ENCODE results near the gene MAGI1.

MAGI1 gene

DNA sequence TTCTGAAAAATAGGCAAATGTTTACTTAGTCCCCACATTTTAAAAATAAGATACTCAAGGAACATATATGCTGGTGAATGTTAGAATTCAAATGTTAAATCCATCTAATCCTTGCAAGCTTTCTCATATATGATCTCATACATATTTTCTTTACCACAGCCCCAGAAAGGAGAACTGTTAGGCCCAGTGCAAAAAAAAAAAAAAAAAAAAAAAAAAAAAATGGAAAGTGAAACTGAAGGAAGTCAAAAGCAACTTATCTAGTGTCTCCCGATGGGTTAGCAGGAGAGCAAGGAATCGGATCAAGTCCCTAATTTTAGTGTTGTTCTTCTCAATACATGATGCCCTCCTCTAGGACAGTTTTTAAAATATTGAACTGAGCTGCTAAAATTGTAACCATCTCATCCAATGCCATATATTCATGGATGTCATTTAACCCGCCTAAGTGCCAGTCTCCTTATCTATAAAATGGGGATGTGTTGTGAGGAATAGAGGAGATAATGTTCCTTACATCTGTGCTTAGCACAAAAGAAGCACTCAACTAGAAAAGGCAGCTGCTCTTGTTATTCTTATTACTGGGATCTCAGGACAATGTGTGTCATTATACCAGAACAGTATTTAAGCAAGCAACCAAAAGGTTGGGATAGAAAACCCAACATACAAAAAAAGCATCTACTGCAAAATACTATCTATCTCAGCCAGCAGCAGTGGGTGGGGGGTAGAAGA, 279.7 kb downstream of the MAGI1 start:
- DNase-seq (no peak), ATAC-seq (no peak)
- no peaks in the 10 kb centered on the region for H3K4me1 Mint-ChIP-seq
- H3K9me3 Mint-ChIP-seq = no peaks in the 10 kb centered on the region
- no peaks in the 10 kb centered on the region for H3K27me3 Mint-ChIP-seq
- no peak overlapping the region for H3K27ac Mint-ChIP-seq
- H3K36me3 Mint-ChIP-seq (ENCODE audit: low read depth) = no peaks in the 10 kb centered on the region
- no peak overlapping the region for H3K4me3 Mint-ChIP-seq

DNA sequence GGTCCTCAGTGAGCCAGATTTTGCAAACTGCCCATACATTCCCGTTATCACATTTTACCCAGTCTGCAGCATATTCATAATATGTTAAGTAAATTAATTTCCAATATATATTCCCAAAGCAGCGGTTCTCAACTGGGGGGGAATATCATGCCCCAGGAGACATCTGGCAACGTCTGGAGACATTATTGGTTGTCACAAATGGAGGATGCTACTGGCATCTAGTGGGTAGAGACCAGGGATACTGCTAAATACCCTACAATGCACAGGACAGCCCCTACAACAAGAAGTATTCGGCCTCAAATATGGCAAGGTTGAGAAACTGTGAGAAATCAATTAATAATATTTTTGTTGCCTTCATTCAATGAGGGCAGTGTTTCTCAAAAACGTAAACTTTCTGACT, 280.3 kb downstream of the MAGI1 start:
- Mint-ChIP-seq H3K9me3 (no peaks in the 10 kb centered on the region), H3K27me3 (no peaks in the 10 kb centered on the region), H3K36me3 (ENCODE audit: low read depth) (no peaks in the 10 kb centered on the region), H3K4me1 (no peaks in the 10 kb centered on the region), H3K27ac (no peak overlapping the region), H3K4me3 (no peak overlapping the region)
- no peak for ATAC-seq
- no peak for DNase-seq

DNA sequence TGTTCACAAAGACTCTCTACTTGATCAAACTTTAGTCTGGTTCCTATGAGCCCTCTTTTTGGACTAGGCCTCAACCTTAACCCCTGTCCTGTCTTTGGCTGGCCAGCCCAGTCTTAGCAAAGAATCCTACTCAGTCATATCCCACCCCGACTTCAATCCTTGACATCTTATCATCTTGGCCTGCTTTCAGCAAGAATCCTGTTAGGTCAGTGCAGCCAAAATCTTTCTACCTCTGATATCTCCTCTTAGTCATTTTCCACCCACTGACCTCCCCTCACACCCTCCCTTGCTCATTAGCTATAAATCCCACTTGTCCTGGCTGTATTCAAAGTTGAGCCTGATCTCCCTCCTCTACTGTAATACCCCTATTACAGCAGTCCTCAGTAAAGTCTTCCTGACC, 286.1 kb downstream of the MAGI1 start:
- no peaks in the 10 kb centered on the region for H3K4me1 Mint-ChIP-seq
- no peak overlapping the region for H3K27ac Mint-ChIP-seq
- ATAC-seq = no peak
- H3K9me3 Mint-ChIP-seq = no peaks in the 10 kb centered on the region
- no peaks in the 10 kb centered on the region for H3K27me3 Mint-ChIP-seq
- no peak for DNase-seq
- H3K36me3 Mint-ChIP-seq (ENCODE audit: low read depth) = no peaks in the 10 kb centered on the region
- no peak overlapping the region for H3K4me3 Mint-ChIP-seq

DNA sequence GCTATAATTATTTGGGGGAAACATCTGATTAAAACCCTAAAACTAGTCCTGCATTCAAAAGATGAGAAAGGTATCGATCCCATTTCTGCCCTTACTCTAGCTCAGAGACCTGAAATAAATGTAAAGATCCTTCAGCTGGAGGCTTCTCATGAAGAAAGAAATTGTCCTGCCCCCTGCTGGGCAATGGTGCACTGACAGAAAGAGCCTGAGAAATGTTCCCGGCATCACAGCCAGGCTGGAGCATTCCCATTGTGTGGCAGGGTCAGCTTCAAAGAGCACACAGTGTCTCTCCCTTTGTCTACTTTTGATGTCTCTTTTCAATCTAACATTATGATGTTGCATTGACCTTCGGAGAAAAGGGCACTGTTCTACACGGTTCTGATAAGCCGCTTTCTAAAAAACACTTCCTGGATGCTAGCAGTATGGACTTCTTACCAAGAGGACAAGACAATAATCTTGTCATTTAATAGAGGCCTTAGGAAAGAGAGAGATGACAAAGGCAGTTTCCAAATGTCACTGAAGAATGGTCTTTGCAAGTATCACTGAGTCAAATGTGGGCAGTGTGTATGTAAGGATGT, 287.5 kb downstream of the MAGI1 start:
- ATAC-seq = no peak
- no peaks in the 10 kb centered on the region for H3K4me1 Mint-ChIP-seq

DNA sequence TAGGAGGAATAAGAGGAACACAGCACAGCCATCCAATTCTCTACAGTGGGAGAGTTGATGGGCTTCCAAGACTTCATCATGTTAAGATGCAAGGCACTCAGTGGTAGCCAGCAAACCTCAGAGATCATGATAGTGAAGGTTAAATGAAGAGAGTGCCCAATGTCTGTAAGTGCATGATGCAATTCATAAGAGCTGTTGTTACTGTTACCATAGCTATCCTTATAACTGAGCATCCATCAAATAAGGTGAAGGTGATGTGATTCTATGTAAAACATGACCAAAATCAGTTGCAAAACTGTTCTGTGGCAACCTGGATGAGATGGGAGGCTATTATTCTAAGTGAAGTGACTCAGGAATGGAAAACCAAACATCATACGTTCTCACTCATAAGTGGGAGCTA, 289.7 kb downstream of the MAGI1 start:
- no peak for DNase-seq
- Mint-ChIP-seq H3K36me3 (ENCODE audit: low read depth) (no peaks in the 10 kb centered on the region), H3K27ac (no peak overlapping the region), H3K4me3 (no peak overlapping the region), H3K27me3 (no peaks in the 10 kb centered on the region), H3K9me3 (no peaks in the 10 kb centered on the region), H3K4me1 (no peaks in the 10 kb centered on the region)
- no peak for ATAC-seq

More for the DNA sequence above, 287.5 kb downstream of the MAGI1 start:
- Mint-ChIP-seq H3K27ac (no peak overlapping the region), H3K4me3 (no peak overlapping the region), H3K27me3 (no peaks in the 10 kb centered on the region), H3K36me3 (ENCODE audit: low read depth) (no peaks in the 10 kb centered on the region), H3K9me3 (no peaks in the 10 kb centered on the region)
- DNase-seq = peak; percentile 8

DNA sequence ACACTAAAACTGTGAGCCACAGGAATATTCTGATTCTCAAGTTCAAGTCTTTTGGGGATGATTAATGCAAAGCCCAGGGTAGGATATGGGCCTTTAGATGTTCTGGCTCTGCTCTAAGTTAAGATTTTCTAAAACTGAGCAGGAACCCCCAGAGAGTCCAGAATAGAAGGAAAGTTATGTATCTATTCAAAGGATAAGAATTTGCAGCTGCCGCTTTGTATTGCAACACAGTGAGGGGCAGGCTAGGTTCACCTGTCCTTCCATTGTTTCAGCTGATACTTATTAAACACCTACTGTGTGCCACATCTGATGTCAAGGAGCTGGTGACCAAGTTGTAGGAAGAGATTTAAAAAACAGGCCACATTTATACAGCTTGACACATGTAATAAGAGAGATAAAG, 290.4 kb downstream of the MAGI1 start:
- Mint-ChIP-seq H3K27me3 (no peaks in the 10 kb centered on the region), H3K4me1 (no peaks in the 10 kb centered on the region), H3K9me3 (no peaks in the 10 kb centered on the region), H3K27ac (no peak overlapping the region), H3K36me3 (ENCODE audit: low read depth) (no peaks in the 10 kb centered on the region), H3K4me3 (no peak overlapping the region)
- ATAC-seq (no peak), DNase-seq (no peak)

DNA sequence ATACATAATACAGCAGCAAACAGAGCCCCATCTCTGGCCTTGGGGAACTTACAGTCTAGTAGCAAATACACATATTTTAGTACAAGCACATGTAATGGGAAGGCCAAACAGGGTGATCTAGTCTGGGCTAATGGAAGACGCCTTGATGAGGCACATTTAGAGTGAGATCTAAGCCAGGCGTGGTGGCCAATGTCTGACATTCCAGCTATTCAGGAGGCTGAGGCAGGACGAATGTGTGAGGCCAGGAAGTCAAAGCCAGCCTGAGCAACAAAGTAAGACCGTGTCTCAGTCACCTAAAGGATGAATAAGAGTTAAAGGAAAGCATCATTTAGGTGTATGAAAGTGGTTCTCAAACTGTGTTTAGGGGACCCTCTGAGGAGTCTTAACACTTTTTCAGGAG, 291.9 kb downstream of the MAGI1 start:
- ATAC-seq (no peak), DNase-seq (no peak)
- Mint-ChIP-seq H3K9me3 (no peaks in the 10 kb centered on the region), H3K27ac (no peak overlapping the region), H3K4me1 (no peaks in the 10 kb centered on the region), H3K27me3 (no peaks in the 10 kb centered on the region), H3K36me3 (ENCODE audit: low read depth) (no peaks in the 10 kb centered on the region), H3K4me3 (no peak overlapping the region)

DNA sequence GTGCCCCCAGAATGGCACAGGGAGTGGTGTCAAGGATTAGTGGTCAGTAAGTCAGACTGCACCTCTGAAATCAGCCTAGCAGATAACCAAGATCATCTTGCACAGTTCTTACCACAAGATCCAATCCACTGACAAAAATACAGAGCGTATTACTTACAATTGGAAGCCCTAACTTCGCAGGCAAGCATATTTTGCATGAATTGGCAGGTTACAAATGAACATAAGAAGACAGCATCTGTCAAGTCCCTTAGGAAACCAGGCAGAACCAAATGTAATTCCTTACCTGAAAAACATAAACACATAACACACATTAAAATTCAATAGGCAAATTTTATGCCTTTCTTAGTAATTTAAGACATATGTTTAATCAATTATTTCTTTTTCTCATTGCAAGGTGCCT, 293.4 kb downstream of the MAGI1 start:
- H3K27ac Mint-ChIP-seq = no peak overlapping the region
- no peak for ATAC-seq
- no peaks in the 10 kb centered on the region for H3K9me3 Mint-ChIP-seq
- H3K36me3 Mint-ChIP-seq (ENCODE audit: low read depth) = no peaks in the 10 kb centered on the region
- no peaks in the 10 kb centered on the region for H3K4me1 Mint-ChIP-seq
- DNase-seq = no peak
- no peak overlapping the region for H3K4me3 Mint-ChIP-seq
- H3K27me3 Mint-ChIP-seq = no peaks in the 10 kb centered on the region

DNA sequence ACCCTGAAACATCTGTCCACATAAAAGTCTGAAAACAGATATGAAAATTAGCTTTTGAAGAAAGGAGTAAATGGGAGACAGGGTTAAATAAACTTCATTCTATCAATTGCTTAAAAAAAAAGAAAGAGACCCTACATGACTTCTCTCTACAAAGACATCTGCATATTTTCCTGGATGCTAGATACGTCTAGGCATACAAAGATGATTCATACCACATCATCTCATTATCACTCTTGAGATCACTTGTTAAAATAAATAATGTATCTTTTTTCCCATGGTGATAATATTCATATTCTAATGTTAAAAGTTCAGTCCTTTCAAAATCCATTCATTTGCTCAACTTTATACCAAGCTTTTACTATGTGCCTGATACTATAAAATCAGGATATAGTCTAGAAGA, 295.8 kb downstream of the MAGI1 start:
- no peaks in the 10 kb centered on the region for H3K4me1 Mint-ChIP-seq

DNA sequence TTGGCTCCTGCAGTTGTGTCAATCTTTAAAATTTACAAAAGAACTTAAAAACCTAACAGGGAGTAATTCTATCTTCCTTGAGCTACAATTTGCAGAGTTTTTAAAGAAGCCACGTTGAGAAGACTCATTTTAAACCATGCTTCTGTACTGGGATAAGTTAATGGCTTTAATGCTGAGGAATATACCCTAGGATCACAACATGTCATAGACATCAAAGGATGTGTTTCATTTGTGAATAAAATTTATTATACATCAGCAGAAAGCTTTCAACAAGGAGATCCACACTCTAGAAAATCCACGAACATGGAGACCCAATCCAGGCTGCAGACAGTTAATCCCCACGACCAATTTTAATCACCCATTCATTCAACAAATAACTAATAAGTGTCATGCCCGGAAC, 297.2 kb downstream of the MAGI1 start:
- no peaks in the 10 kb centered on the region for H3K27me3 Mint-ChIP-seq
- no peak for DNase-seq
- H3K27ac Mint-ChIP-seq = no peak overlapping the region
- H3K4me3 Mint-ChIP-seq = no peak overlapping the region
- H3K9me3 Mint-ChIP-seq = no peaks in the 10 kb centered on the region
- no peak for ATAC-seq
- no peaks in the 10 kb centered on the region for H3K36me3 Mint-ChIP-seq (ENCODE audit: low read depth)
- no peaks in the 10 kb centered on the region for H3K4me1 Mint-ChIP-seq

More for the DNA sequence above, 295.8 kb downstream of the MAGI1 start:
- Mint-ChIP-seq H3K36me3 (ENCODE audit: low read depth) (no peaks in the 10 kb centered on the region), H3K27ac (no peak overlapping the region), H3K4me3 (no peak overlapping the region), H3K27me3 (no peaks in the 10 kb centered on the region), H3K9me3 (no peaks in the 10 kb centered on the region)
- ATAC-seq = no peak
- no peak for DNase-seq

DNA sequence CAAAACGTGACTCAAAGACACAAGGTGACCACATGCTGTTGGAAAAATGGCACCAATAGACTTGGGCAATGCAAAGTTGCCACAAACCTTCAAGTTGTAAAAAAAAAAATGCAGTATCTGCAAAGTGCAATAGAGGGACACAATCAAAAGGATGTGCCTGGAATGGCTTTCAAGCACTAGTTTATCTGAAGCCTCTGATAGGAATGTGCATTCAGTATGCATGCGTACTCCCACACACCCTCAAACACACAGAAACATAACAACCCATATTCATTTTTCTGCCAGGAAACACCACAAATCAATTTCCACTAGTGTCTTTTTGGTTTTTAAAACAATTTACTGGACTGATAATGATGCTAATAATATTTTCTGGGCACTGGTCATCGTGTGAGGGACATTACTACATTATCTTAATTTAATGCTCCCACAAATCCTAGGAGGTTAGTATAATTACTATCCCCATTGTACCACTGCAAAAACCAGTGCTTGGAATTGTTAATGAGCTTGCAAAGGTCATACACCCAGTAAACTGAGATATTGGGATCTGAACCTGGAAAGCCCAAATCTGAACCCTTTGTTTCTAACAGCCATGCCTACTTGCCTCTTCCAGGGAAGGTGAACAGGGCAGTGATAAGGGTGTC, 298.7 kb downstream of the MAGI1 start:
- no peaks in the 10 kb centered on the region for H3K36me3 Mint-ChIP-seq (ENCODE audit: low read depth)
- no peak overlapping the region for H3K4me3 Mint-ChIP-seq
- DNase-seq = no peak
- H3K4me1 Mint-ChIP-seq = no peaks in the 10 kb centered on the region
- ATAC-seq = no peak
- no peaks in the 10 kb centered on the region for H3K9me3 Mint-ChIP-seq
- no peaks in the 10 kb centered on the region for H3K27me3 Mint-ChIP-seq
- no peak overlapping the region for H3K27ac Mint-ChIP-seq

DNA sequence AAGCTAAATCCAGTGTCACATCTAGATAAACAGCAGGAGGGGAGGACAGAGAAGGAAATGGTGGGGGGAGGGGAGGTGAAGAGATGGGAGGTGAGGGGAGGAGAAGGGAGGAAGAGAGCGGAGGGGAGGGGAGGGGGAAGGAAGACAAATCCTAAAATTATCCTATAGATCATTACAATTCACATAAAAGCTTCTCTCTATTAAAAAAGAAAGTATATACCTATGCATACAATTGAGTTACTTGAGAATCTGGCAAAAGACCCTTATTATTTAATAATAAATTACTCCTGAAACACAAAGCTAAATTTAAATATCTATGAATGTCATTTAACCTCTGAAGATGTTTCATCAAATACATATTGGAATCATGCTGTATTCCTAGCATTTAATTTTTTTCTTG, 303.9 kb downstream of the MAGI1 start:
- Mint-ChIP-seq H3K4me1 (no peaks in the 10 kb centered on the region), H3K27me3 (peaks cover 2% of the 10 kb centered on the region), H3K27ac (no peak overlapping the region), H3K4me3 (no peak overlapping the region), H3K36me3 (ENCODE audit: low read depth) (no peaks in the 10 kb centered on the region), H3K9me3 (no peaks in the 10 kb centered on the region)
- DNase-seq (no peak), ATAC-seq (no peak)

DNA sequence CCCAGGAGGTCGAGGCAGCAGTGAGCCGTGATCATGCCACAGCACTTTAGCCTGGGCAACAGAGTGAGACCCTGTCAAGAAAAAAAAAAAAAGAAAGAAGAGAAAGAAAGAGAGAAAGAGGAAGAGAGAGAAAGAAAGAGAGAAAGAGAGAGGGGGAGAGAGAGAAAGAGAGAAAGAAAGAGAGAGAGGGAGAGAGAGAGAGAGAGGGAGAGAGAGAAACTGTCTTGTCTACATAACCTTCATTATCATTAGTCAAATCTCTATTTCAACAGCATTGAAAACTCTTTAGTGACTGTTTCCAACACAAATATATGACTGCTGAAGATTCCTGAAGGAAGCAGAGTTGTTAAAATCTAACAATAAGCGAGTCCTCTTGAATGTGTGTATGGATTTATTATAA, 304.3 kb downstream of the MAGI1 start:
- peaks cover 2% of the 10 kb centered on the region for H3K27me3 Mint-ChIP-seq
- no peaks in the 10 kb centered on the region for H3K9me3 Mint-ChIP-seq
- DNase-seq = no peak
- no peak overlapping the region for H3K27ac Mint-ChIP-seq
- ATAC-seq = no peak
- no peaks in the 10 kb centered on the region for H3K4me1 Mint-ChIP-seq
- H3K36me3 Mint-ChIP-seq (ENCODE audit: low read depth) = no peaks in the 10 kb centered on the region
- H3K4me3 Mint-ChIP-seq = no peak overlapping the region

DNA sequence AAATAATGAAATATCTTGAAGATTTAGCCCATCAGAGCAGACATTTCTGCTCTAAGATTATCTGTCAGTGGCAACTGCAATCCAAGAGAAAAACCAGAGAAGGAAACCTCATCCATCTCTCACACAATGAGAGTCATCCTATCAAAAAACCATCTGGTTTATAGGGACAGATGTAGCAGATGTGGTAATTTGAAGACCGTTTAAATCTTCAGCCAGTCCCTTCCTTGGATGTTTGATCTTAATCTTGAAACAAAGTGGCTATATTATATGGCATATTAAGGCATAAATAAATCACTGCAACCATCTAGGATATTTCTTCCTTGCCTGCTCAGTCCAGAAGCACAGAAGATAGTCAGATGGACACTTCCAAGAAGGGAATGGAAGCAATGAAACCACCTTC, 305.3 kb downstream of the MAGI1 start:
- ATAC-seq (no peak), DNase-seq (no peak)
- H3K9me3 Mint-ChIP-seq = no peaks in the 10 kb centered on the region
- H3K4me3 Mint-ChIP-seq = no peak overlapping the region
- no peaks in the 10 kb centered on the region for H3K4me1 Mint-ChIP-seq
- H3K27ac Mint-ChIP-seq = no peak overlapping the region
- H3K27me3 Mint-ChIP-seq = peaks cover 2% of the 10 kb centered on the region
- H3K36me3 Mint-ChIP-seq (ENCODE audit: low read depth) = no peaks in the 10 kb centered on the region

DNA sequence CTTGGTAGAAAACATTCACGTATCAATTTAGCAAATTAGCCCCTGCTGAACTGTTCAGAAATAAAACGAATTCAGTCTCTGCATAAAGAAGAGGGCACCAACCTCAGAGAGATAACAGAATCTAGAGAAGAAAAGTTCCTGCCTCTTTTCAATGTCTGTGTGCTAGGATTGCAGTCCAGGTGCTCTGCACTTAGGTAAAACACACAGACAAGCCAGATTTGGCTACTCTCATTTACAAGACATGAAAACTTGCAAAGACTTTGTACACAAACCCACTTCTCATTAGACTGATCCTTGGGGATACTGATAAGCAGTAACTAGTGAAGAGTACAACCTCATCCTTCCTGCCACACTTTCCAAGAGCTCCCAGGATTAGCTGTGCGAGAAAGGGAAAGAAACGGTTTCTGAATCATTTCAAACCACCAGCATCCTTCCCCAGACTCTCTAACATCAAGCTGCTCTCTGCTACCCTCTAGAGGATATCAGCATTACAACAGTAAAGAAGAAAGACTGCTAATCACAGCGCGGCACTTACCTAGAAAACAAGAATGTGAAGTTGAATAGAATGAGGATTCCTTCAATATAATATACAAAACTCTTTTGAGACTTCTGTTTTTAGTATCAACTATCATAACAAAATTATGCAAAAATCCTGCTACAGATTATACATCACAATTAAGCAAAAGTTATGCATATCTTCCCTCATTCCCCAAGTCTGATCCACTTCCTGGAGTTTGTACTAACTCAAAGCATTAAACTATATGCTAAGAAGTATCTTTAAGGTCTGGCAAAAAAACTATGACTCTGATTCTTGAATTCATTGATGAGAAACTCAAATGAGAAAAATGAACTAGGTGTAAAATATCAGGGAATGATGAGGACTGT, 306.4 kb downstream of the MAGI1 start:
- no peak overlapping the region for H3K27ac Mint-ChIP-seq
- H3K27me3 Mint-ChIP-seq = peaks cover 2% of the 10 kb centered on the region
- DNase-seq (peak; percentile 1), ATAC-seq (no peak)
- H3K4me1 Mint-ChIP-seq = no peaks in the 10 kb centered on the region
- H3K36me3 Mint-ChIP-seq (ENCODE audit: low read depth) = no peaks in the 10 kb centered on the region
- no peaks in the 10 kb centered on the region for H3K9me3 Mint-ChIP-seq
- no peak overlapping the region for H3K4me3 Mint-ChIP-seq

Measured in activated naive CD8-positive, alpha-beta T cell treated with anti-CD3 and anti-CD28 coated beads, Interleukin-2, amount 50 U/mL, for 24 hours (primary cell).